ENCODE measurements around the gene ESR1.

- TF ChIP-seq SAFB2 (IDR thresholded peaks at IDR 0.05; ENCODE audit: borderline replicate concordance, low read depth, low read length, severe bottlenecking) (no peak), MTA2 (IDR thresholded peaks at IDR 0.05; ENCODE audit: low read depth) (no peak), POLR2A (conservative IDR thresholded peaks at IDR 0.05) (no peak), RAD21 (CRISPR knock-in tag; conservative IDR thresholded peaks at IDR 0.05 in 1 of 2, IDR thresholded peaks at IDR 0.05 in 1 of 2) (no peak), E2F4 (CRISPR knock-in tag; IDR thresholded peaks at IDR 0.05; ENCODE audit: low read depth) (no peak), EZH2 (IDR thresholded peaks at IDR 0.05; ENCODE audit: borderline replicate concordance, low read depth, low read length) (no peak), MAZ (CRISPR knock-in tag; conservative IDR thresholded peaks at IDR 0.05 in 1 of 2, IDR thresholded peaks at IDR 0.05 in 1 of 2) (no peak), KDM4B (IDR thresholded peaks at IDR 0.05; ENCODE audit: borderline replicate concordance in 2 of 2, low read depth in 1 of 2) (no peak), FOSL1 (tag; conservative IDR thresholded peaks at IDR 0.05) (no peak), NRF1 (conservative IDR thresholded peaks at IDR 0.05 in 1 of 2, IDR thresholded peaks at IDR 0.05 in 1 of 2) (no peak), NFIC (IDR thresholded peaks at IDR 0.05) (no peak), CHD4 (IDR thresholded peaks at IDR 0.05; ENCODE audit: insufficient read depth, insufficient replicate concordance, low read depth, low read length, poor library complexity, severe bottlenecking) (no peak), ZHX1 (conservative IDR thresholded peaks at IDR 0.05; ENCODE audit: low read length) (no peak)
Observed at GRCh38 chr6:152136449-152136825, 329.0 kb downstream of the ESR1 start.
